GM21825 (cell line): ENCODE data around the gene MUSK.
"Not testable (repeated sequence)": the region's sequence is repeated elsewhere in the genome, so short reads cannot be mapped to it uniquely, and the experiment has no call there.

ENCODE experiments used
- ATAC-seq: cut with Tn5 transposase; IDR thresholded peaks from one replicate; pipeline ENCODE4 v1.9.1; 2021; ENCODE audit warnings: mild to moderate bottlenecking, moderate library complexity; ENCODE audit not compliant: unreplicated experiment

MUSK gene

DNA sequence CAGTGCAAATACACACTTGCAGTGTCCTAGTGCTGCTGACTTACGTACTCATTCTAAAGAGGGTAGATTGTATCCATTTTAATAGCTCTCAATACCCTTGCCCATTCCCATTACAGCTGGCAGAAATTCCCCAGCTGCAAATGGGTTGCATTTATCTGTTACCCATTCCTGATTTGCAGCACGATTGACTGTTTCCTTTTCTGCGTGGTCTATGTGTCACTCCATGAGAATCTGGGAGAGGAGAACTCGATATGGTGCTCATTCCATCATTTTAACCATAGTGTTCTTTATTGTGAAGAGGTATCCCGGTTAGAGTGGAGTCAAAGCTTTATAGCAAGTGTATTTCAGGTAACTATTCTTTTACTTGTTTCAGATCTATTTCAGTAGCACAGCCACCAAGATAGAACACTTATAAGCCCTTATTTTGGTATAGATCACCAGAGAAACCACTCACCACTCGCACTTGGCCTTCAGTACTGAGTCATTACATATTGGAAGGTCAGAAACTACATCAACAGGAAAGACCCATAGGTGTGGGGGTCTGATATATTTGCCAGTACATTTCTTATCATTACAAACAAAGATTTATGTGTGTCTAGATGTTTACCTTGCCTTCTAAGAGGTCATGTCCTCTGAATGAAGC, 139.5 kb downstream of the MUSK start:
- ATAC-seq = peak; percentile 52

DNA sequence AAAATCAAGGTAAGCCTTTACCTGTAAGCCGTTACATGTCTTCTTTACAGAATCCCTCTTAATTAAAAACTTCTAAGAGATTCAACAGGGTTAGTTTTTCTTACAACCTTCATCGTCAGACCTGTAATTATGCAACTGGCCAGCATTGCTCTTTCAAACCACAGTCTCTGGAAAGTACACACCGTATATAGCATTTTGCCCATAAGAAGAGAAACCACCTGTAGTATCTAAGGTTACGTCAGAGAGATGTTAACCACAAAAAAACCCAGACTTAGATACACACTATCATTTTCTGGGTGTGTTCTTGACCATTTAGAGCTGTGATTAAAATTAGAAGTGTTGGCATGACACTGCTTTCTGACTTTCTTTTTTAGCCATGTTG, 140.0 kb downstream of the MUSK start:
- peak; percentile 98 for ATAC-seq

DNA sequence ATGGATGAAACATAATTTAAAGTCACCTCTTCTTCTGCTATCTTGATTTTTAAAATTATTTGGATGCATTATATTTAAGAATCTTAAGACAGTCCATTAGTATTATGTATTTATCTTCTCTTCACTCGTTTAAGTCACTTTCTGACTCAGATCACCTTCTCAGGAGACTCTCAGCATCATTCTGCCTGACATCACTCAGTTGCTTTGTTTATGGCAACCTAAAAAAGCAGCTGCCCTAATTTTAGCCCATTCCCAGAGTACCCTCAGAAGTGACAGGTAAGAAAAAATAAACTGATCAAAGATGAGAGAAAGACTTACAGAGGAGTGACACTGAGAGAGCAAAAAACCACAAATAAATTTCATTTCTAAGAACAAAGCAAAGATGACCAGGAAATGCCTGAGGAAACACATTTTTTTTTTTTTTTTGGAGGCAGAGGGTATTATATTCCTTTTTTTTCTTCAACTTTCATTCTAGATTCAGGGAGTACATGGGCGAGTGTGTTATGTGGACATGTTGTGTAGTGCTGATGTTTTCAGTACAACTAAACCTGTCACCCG, 140.5 kb downstream of the MUSK start:
- ATAC-seq = peak; percentile 42

DNA sequence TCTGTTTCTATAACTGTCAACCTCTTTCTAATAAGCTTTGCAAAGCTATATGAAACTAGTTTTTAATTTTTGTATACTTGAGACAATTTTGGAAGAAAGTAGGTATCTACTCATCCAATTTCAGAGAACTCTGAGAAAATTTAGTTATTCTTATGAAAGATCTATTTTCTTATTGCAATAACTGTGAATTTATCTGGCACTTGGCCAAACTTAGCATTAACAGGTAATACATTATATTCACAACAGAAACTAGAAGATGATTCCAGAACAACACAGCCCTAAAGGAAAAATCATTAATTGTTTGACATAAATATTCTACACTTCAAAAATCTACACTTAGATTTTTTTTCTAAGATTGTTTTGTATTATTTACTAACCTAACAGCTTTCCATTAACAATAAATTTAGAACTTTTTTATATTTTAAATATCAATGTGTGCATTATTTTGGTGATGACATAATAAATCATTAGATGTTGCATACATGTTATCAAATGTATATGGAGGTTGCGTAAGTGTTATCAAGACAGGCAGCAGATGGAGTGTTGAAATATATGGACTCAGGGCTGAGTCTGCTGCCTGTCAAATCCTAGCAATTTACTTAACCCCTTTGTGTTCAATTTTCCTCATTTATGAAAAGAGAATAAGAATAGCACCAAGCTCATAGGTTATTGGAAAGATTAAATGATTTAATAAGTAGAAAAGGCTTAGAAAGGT, 141.8 kb downstream of the MUSK start:
- ATAC-seq = no peak

DNA sequence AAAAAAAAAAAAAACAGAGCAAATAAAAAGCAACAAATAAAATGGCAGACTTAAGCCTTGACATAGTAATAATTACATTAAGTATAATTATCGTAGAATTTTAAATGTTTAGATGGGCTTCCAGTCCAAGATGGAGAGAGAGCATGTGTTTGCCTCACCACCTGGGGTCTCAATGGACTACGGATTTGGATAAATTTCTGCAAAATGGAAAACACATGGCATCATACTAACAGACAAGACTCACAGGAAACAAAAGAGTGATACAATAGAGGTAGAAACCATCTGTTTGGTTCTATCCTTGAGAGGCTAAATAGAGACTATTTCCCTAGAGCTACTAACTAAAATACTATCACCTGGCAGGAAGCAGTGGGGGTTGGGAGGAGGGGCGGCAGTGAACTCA, 144.3 kb downstream of the MUSK start:
- no peak for ATAC-seq

DNA sequence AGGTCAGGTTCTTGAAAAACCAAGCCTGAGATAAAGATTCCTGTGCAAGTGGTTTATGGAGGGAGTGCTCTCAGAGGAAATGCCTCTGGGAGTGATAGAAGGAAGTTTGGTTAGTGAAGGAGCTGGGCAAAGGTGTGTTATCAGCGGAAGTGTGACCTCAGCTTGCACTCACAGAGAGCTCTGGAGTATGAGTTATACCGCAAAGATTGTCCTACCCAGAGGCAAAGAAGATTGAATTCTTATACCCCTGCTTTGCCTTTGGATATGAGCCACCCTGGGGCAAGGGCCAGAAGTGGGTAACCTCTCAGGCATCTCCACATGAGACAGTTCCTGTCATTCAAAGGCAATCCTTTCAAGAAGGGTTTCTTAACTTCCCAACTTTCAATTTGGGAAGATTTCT, 145.6 kb downstream of the MUSK start:
- ATAC-seq = no peak

DNA sequence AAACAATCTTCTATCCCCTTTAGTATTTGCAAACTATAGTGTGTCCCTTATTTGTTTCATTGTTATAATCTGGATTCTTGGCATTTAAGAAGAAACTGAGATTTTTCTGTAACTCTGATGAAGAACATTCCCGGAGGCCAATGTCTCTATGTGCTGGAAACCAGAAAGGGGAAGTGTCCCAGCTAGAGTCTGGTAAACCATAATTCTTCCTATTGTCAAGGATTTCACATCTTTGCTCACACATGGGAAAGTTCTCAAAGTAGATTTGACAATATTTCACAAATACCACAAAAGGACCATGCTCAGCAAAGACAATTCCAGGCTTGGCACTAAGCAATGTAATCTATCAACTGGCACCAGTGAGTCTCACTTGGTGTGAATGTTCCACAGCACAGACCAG, 146.8 kb downstream of the MUSK start:
- ATAC-seq = no peak

DNA sequence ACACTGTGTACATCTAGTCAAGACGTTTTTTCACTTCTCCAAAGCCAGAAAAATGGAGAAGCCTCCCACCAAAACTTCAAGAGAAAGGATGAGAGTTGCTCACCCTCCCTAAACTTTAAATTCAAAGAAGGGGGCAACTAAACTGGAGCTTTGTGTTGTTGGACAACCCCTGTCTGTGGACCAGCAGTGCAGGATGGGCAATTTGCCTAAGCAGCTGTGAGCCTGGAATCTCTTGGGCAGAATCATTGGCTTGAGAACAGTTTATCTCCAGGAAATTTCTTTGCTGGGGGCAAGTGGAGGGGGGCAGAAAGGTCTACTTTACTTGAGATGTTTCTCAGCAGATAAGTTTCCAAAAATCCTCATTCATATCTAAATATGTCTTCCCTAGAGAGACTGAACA, 151.8 kb downstream of the MUSK start:
- ATAC-seq = no peak

DNA sequence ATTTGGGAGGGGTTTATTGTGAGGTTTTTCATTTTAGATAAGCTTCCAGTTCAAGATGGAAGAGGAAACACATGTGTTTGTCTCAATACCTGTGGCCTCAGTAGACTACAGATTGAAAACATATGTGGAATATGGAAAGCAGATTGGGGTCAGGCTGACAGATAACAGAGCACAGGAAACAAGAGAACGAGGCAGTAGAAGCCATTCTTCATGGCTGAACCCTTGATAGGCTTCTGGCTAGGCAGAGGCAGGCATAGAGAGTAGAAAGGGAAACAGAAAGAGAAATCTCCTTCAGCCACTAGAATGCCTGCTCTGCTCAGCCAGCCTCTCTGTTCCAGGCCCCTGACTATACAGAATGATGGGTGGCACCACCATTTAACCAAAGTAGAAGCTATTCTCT, 152.5 kb downstream of the MUSK start:
- ATAC-seq = peak; percentile 96

DNA sequence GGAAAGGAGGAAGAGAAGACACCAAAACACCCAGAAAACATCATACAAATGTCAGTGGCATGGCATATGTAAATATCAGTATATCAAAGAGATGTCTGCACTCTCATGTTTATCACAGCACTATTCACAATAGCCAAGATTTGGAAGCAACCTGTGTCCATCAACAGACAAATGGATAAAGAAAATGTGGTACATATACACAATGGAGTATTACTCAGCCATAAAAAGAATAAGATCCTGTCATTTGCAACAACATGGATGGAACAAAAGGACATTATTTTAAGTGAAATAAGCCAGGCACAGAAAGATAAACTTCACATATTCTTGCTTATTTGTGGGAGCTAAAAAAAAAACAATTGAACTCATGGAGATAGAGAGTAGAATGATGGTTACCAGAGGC, 156.5 kb downstream of the MUSK start:
- ATAC-seq = not testable (repeated sequence)

DNA sequence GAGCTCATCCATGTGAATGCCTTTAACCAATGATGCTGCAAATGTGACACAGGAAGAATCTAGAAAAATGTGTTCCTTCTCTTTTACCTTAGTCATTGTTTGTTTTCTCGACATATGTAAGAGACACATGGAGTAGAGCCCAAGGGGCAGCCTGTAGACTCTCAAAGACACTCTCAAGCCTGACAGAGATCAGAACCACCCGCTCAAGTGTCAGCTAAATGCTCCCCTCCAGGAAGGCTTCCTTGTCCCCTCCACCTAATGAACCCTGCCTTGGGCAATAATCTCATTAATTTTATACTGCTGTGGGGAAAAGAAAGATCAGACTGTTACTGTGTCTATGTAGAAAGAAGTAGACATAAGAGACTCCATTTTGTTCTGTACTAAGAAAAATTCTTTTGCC, 157.4 kb downstream of the MUSK start:
- ATAC-seq = no peak

DNA sequence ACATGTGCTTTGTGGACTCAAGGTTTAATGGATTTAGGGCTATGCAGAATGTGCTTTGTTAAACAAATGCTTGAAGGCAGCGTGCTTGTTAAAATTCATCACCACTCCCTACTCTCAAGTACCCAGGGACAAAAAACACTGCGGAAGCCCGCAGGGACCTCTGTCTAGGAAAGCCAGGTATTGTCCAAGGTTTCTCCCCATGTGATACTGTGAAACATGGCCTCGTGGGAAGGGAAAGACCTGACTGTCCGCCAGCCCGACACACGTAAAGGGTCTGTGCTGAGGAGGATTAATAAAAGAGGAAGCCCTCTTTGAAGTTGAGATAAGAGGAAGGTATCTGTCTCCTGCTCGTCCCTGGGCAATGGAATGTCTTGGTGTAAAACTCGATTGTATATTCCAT, 157.8 kb downstream of the MUSK start:
- ATAC-seq = not testable (repeated sequence)

DNA sequence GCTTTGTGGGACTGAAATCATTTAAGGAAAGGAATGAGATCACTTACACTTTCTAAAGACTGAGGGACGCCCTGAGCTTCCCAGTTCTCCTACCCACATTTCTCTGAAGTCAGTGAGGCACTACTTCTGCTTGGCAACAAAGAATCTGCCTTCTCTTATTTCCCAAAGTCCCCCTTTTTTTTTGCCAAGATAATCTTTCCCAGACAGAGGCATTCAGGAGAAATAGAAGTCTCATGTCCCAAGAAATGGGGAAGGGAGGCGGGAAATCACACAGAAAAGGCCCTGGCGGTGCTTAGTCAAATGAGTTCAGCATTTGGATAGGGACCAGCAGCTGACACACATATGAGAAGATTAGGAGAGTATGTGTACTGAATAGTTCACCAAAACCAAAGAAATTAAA, 159.7 kb downstream of the MUSK start:
- ATAC-seq = no peak

DNA sequence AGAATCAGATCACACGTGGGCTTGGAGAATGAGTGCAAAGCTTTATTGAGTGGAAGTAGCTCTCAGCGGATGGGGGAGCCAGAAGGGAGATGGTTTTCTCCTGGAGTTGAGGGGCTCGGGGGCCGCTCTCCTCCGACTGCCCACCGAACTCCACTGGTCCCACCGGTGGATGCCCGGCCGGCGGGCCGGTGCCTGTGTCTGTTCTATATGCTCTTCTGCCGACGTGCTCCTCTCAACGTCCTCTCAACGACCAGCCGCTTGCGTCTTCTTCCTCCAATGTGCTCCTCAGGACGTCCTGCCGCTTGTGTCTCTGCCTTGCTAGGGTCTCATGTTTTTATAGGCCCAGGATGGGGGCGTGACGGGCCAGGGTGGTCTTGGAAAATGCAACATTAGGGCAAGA, 161.9 kb downstream of the MUSK start:
- ATAC-seq = no peak

DNA sequence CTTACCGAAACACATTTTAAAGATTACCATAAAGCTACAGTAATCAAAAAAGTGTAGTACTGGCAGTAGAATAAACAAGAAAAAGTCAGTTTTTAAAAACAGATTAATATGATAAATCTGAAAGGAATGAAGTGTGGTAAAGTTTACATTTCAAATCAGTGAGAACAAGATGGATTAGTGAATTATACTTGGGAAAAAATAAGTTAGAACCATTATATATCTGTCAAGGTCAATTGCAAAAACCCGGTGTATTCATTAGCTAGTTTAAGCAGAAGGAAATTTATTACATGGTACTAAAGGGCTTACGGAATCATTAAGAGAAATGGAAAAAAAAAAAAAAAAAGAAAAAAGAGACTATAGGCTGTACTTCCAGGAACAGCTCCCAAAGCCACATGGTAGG, 164.3 kb downstream of the MUSK start:
- no peak for ATAC-seq

DNA sequence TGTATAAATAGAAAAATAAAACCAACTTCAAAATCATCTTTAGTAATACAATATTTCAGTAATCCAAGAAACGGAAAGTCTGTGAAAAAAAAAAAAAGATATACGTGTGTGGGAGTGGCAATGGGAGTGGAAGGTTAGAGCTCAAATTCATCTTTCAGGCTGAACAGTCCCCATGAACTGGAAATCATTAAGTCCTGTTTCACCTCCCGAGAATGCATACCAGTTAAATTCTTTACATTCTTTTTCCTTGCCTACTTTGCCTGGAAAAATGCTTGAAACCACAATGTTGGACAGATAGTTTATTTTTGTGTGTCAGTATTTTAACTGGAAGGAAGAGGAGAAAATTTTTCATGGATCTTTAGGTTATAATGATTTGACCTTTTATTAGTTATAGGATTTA, 166.8 kb downstream of the MUSK start:
- no peak for ATAC-seq

DNA sequence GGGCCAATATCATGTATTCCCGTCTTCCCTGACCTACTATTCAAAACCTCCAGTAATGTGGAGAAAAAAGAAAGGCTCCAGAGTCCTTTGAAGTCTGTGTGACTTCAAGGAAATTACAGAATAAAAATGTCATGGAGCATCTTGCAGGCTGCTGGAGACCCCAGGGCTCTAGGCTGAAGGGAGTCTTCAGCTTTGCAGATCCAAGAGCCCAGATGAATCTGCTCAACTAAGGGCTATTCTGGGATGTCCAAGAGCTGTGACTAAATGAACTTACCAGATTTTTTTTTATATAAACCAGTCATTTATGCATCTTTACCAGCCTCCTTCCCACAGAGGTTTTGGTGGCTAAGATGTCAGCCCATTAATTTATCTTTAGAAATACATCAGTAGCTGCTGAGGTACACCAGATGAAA, 167.3 kb downstream of the MUSK start:
- no peak for ATAC-seq

DNA sequence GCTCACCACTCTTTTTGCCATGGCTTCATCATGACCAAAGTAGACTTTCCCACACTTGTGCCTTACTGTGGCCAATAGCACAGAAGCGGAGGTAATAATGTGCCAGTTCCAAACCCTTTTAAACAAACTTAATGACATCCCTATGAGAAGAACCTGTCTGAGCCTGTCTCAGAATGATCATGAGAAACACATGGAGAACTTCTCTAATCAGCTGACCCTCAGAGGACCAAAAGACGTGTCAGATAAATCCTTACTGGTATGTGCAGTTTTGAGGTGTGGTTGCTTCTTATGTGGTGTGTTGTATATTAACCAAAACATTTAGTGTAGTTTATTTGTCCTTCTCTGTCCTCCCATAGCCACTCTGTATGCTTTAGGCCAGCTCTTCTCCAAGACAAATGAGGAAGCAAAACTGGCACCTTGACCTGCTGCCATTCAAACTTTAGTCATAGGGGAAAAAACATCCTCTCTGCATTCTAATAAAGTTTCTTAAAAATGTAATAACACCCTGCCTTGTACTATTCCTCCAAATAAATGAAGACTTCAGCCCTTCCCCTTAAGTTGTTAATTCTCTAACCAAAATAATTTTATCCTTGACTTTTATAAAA, 168.9 kb downstream of the MUSK start:
- peak; percentile 49 for ATAC-seq

DNA sequence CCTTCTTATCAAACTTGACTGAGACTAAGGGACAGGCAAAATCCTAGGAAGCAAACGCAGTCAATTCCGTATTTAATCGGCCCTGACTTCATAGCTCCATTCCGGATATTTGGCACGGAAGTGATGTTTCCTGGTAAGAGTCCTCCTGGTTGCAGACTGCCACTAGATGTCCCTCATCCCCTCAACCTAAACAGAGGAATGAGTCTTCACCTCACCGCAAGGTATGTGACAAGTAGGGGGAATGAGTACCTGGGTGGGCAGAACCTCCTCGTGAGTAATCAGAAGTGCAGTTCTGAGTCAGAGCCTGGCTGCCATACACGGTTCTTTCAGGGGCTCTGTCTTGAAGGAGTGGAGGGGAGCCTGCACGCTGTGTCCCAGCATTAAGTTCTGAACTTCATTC, 173.6 kb downstream of the MUSK start:
- no peak for ATAC-seq

DNA sequence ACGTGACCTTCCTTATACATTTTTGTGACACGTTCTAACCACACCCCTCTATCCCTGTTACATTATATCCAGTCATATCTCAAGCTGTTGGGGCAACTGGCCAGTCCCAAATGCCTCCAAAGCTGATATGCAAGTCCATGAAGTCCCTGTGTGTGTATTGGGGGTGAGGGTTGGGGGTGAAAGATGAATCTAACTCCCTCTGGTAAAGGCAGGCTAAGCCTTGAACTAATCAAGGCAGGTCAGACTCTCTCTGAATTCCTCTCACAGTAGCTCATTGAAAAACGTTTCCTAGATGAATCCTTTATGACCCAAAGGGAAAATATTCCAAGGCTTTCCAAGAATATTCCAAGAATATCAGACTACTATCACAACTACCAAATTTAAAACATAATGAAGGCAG, 174.4 kb downstream of the MUSK start:
- ATAC-seq = no peak

DNA sequence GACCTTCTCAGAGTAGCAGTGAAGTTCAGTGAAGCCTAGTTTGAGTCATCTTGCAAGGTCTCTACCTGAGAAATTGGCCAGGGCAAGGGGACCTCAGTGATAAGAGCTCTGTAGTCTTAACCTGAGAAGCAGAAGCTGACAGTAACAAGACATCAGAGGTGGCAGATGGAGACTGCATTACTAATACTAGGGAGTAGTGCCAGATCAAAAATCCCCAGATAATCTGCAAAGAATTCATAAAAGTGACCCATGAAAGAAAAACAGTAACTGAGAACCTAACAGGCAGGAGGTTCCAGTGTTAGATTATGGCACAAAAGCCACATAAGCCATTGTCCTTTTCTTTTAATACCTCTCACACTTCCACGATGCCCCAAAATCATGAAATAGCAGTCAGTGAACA, 175.5 kb downstream of the MUSK start:
- ATAC-seq = no peak

DNA sequence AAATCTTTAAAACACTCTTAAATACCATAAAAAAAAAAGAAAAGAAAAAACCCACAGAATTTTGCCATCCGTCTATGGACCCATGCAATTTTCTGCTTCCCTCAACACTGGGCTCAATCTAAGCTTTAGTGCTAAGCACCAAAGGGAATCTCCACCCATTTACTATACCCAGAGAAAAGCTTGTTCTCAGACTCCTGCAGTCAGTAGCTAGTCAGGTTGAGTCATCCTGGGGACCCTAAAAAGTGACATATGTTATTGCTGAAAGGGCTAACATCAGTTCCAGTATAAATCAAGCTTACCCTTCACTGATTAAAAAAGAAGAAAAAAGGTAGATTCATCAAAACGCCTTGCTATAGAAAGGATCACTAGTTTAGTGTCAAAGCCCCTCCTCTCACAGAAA, 177.6 kb downstream of the MUSK start:
- ATAC-seq = no peak
